Caco-2 (cell line): ENCODE results near the gene GRK4. TPM values are rescaled to one million over a fixed set of nuclear protein-coding genes. Genes with fewer than 3 reads are reported as not detected.

Experiments
- BruUV-seq: library from RNA; stranded (reverse); fragments of 400-500 nt; replicated peaks from 2 replicates; lab custom pipeline; 2021; lab: Mats Ljungman, UMichigan
- CTCF ChIA-PET: fragments of 300-600 bp; sonication (Branson Sonifier 250); formaldehyde crosslinking; loops from one replicate; lab custom pipeline; 2022; ENCODE audit warnings: antibody characterized with exemption; lab: Charles Lee
- POLR2A ChIA-PET: fragments of 300-600 bp; sonication (Branson Sonifier 250); formaldehyde crosslinking; loops from one replicate; lab custom pipeline; 2022; ENCODE audit warnings: antibody characterized with exemption; lab: Charles Lee
- DNase-seq, 2 experiments: peaks; one replicate each; pipeline versions ENCODE4 v3.0.0 to v3.0.0-alpha.2; 2020 to 2022
- H3K27me3 ChIP-seq: replicated peaks from 2 replicates; pipeline ENCODE4 v1.6.0; 2011; ENCODE audit warnings: low read length; ENCODE audit not compliant: control insufficient read depth, insufficient read depth
- H3K36me3 ChIP-seq: 2 replicates; pipeline ENCODE4 v1.5.1; 2011; ENCODE audit warnings: low read length; ENCODE audit not compliant: control insufficient read depth, insufficient read depth
- H3K4me1 ChIP-seq: fragments of 250-450 bp; sonication (Bioruptor Pico); 2 replicates; pipeline ENCODE4 v1.5.1; 2020; ENCODE audit warnings: mild to moderate bottlenecking
- H3K4me3 ChIP-seq: 2 replicates; pipeline ENCODE4 v1.5.1; 2011; ENCODE audit warnings: low read depth, mild to moderate bottlenecking, control low read depth, low read length
- H3K9me3 ChIP-seq: fragments of 250-450 bp; sonication (Bioruptor Pico); 2 replicates; pipeline ENCODE4 v1.5.1; 2020; ENCODE audit warnings: mild to moderate bottlenecking, moderate library complexity
- H3K27ac Mint-ChIP-seq: one replicate; pipeline ENCODE4 v1.8.0; 2022; ENCODE audit warnings: mixed read lengths; ENCODE audit not compliant: unreplicated experiment
- H3K27me3 Mint-ChIP-seq: one replicate; pipeline ENCODE4 v1.8.0; 2022; ENCODE audit warnings: mixed read lengths; ENCODE audit not compliant: insufficient read depth, unreplicated experiment
- H3K36me3 Mint-ChIP-seq: one replicate; pipeline ENCODE4 v1.8.0; 2022; ENCODE audit warnings: mild to moderate bottlenecking, mixed read lengths; ENCODE audit not compliant: insufficient read depth, unreplicated experiment
- H3K4me1 Mint-ChIP-seq: one replicate; pipeline ENCODE4 v1.8.0; 2022; ENCODE audit warnings: low read depth, mixed read lengths; ENCODE audit not compliant: unreplicated experiment
- H3K4me3 Mint-ChIP-seq: one replicate; pipeline ENCODE4 v1.8.0; 2022; ENCODE audit warnings: mild to moderate bottlenecking, moderate library complexity, mixed read lengths; ENCODE audit not compliant: unreplicated experiment
- H3K9me3 Mint-ChIP-seq: one replicate; pipeline ENCODE4 v1.8.0; 2022; ENCODE audit warnings: mixed read lengths; ENCODE audit not compliant: unreplicated experiment
- CTCF ChIP-seq, 2 experiments: fragments of 200-600 bp in 1 of 2; IDR thresholded peaks; 1 replicate in 1 of 2; 2 replicates in 1 of 2; pipeline versions ENCODE4 v1.5.1 to v1.8.0; 2011 to 2022; ENCODE audit warnings: antibody characterized with exemption in 1 of 2, control low read depth in 1 of 2, inconsistent platforms in 1 of 2, low read depth in 1 of 2, low read length in 1 of 2, mild to moderate bottlenecking in 1 of 2, moderate library complexity in 1 of 2; ENCODE audit not compliant: insufficient read depth in 1 of 2, severe bottlenecking in 1 of 2, unreplicated experiment in 1 of 2
- intact Hi-C: fragments of 100-400 bp; cut with micrococcal nuclease; formaldehyde crosslinking; loops from one replicate; pipeline ENCODE4 v1.10.0; 2022; ENCODE audit not compliant: unreplicated experiment
- total RNA-seq: library from RNA; stranded (reverse); gene quantifications from 2 replicates; pipeline ENCODE4 v1.2.3, GENCODE V29; 2022

GRK4 gene
- total RNA-seq, 1 experiment from 2014 or later = 7.1 TPM

GRCh38 chr4:3071811-3072210 lies 108.4 kb downstream of the GRK4 start:
- Mint-ChIP-seq H3K27ac (no peak overlapping the region), H3K36me3 (peaks cover 6% of the 10 kb centered on the region), H3K9me3 (no peaks in the 10 kb centered on the region), H3K4me3 (peak overlapping the region; percentile 44), H3K27me3 (no peaks in the 10 kb centered on the region), H3K4me1 (peaks cover 9% of the 10 kb centered on the region)
- Histone ChIP-seq H3K27me3 (no peaks in the 10 kb centered on the region), H3K4me1 (peaks cover 12% of the 10 kb centered on the region), H3K36me3 (no peaks in the 10 kb centered on the region), H3K9me3 (no peaks in the 10 kb centered on the region), H3K4me3 (no peak overlapping the region)
- BruUV-seq = no TSS peak
- CTCF ChIA-PET = no interaction called here
- no peak for DNase-seq
- POLR2A ChIA-PET = interaction anchor here (0.6 kb wide), 1 partner anchor 42 kb away, joined by 3 read pairs; no protein-coding TSS in a partner anchor
- TF ChIP-seq CTCF (IDR thresholded peaks at IDR 0.05; ENCODE audit: insufficient read depth in 1 of 2, low read depth in 1 of 2, low read length in 1 of 2, severe bottlenecking in 1 of 2, unreplicated experiment in 1 of 2) = no peak
- intact Hi-C loops = no loop called here

DNA sequence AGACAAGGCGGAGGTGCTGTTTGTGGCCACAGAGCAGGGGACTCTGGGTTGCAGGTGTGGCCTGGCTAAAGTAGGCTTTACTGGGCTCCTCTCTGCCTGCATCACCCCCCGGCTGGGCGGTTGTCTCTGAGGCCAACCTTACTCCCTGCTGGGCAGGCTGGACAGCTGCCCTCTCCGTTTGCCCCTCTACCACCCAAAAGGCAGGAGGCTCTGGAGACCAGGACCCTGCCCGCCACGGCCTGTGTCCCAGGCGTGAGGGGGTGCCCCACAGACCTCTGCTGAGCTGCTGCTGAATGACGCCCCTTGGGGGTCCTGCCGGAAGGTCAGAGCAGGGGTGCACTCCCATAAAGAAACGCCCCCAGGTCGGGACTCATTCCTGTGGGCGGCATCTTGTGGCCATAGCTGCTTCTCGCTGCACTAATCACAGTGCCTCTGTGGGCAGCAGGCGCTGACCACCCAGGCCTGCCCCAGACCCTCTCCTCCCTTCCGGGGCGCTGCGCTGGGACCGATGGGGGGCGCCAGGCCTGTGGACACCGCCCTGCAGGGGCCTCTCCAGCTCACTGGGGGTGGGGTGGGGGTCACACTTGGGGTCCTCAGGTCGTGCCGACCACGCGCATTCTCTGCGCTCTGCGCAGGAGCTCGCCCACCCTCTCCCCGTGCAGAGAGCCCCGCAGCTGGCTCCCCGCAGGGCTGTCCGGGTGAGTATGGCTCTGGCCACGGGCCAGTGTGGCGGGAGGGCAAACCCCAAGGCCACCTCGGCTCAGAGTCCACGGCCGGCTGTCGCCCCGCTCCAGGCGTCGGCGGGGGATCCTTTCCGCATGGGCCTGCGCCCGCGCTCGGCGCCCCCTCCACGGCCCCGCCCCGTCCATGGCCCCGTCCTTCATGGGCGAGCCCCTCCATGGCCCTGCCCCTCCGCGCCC lies 110.0 kb downstream of the GRK4 start:
- Mint-ChIP-seq H3K4me3 (peak overlapping the region; percentile 96), H3K36me3 (peaks cover 10% of the 10 kb centered on the region), H3K27me3 (no peaks in the 10 kb centered on the region), H3K27ac (no peak overlapping the region), H3K4me1 (peaks cover 9% of the 10 kb centered on the region), H3K9me3 (no peaks in the 10 kb centered on the region)
- Histone ChIP-seq H3K4me3 (peak overlapping the region; percentile 76), H3K36me3 (no peaks in the 10 kb centered on the region), H3K9me3 (no peaks in the 10 kb centered on the region), H3K27me3 (no peaks in the 10 kb centered on the region), H3K4me1 (peaks cover 13% of the 10 kb centered on the region)
- CTCF ChIA-PET = interaction anchor here (0.6 to 1.0 kb wide), 2 partner anchors 32 to 64 kb away, joined by 3 to 4 read pairs; no protein-coding TSS in a partner anchor
- intact Hi-C loops = loop anchor here (1.0 kb wide), 2 partner anchors 31 to 219 kb away; no protein-coding TSS in a partner anchor
- peak in 1 of 2 experiments; percentile 18 for TF ChIP-seq CTCF (IDR thresholded peaks at IDR 0.05; ENCODE audit: insufficient read depth in 1 of 2, low read depth in 1 of 2, low read length in 1 of 2, severe bottlenecking in 1 of 2, unreplicated experiment in 1 of 2)
- DNase-seq = peak in 1 of 2 experiments; percentile 41
- POLR2A ChIA-PET = no interaction called here
- BruUV-seq = no TSS peak

- no peaks in the 10 kb centered on the region for H3K27me3 Mint-ChIP-seq
- peak within 1 kb of the TSS; percentile 94 for H3K4me3 ChIP-seq
- peaks cover 13% of the 10 kb centered on the region for H3K36me3 Mint-ChIP-seq
- DNase-seq = peak; percentile 93 to 96
- H3K9me3 ChIP-seq = no peaks in the 10 kb centered on the region
- TF ChIP-seq CTCF (IDR thresholded peaks at IDR 0.05; ENCODE audit: insufficient read depth in 1 of 2, low read depth in 1 of 2, low read length in 1 of 2, severe bottlenecking in 1 of 2, unreplicated experiment in 1 of 2) = peak in 1 of 2 experiments; percentile 11
- ChIA-PET CTCF (interaction anchor here (1.0 kb wide), 1 partner anchor 33 kb away, joined by 3 read pairs; no protein-coding TSS in a partner anchor), POLR2A (interaction anchor here (0.6 to 0.7 kb wide), 2 partner anchors 14 to 605 kb away, joined by 4 to 5 read pairs; partner anchors contain the start of gene RNF4)
- H3K9me3 Mint-ChIP-seq = no peaks in the 10 kb centered on the region
- H3K4me3 Mint-ChIP-seq = peak within 1 kb of the TSS; percentile 96
- peaks cover 13% of the 10 kb centered on the region for H3K4me1 ChIP-seq
- H3K27ac Mint-ChIP-seq = peak within 1 kb of the TSS; percentile 91
- H3K36me3 ChIP-seq = no peaks in the 10 kb centered on the region
- intact Hi-C loops = loop anchor here (1.0 kb wide), 2 partner anchors 32 to 218 kb away; no protein-coding TSS in a partner anchor
- H3K4me1 Mint-ChIP-seq = peaks cover 9% of the 10 kb centered on the region
- BruUV-seq = no TSS peak
- no peaks in the 10 kb centered on the region for H3K27me3 ChIP-seq
Measured at GRCh38 chr4:3074078-3074845, 110.9 kb downstream of the GRK4 start, which contains the start of the genes HTT and HTT-AS. Gene HTT, plus strand, starts transcription at chr4:3074681. Its CDS starts 145 bp downstream, at chr4:3074826. Gene HTT-AS, minus strand, starts transcription at chr4:3074538.
